ENCODE results near the gene TMEM184C. TPM values are rescaled to one million over a fixed set of nuclear protein-coding genes. Genes with fewer than 3 reads are reported as not detected.
A peak's percentile ranks its signal among the peaks of the same experiment; 100 is the strongest.

The TMEM184C gene
- total RNA-seq, 4 donors from 2014 or later = 17.5 to 24.7 (median 21.3) TPM

DNA sequence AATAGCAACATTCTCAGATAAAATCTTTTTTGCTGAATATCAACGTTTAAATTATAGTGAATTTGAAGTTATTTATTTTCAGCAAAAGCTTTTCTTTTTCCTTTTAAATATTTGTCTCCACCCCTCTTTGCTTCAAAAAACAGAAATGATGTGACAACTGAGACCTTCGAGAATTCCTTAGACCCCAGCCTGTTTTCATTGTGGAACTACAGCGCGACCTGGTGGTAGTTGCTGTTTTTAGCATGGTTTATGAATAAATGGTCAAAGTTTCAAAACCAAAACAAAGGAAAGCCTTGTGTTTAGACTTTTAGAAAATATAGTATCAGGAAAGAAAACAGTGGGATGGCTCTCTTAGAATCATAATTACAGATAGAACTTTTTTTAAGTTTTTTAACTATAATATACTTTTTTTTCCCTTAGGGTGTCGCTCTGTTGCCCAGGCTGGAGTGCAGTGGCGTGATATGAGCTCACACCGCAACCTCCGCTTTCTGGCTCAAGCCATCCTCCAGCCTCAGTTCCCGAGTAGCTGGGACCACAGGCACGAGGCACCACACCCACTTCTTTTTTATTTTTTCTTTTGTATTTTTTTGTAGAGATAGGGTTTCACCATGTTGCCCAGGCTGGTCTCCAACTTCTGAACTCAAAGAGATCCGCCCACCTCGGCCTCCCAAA lies 26.8 kb upstream of the TMEM184C start:
- no peak overlapping the region for H3K4me3 ChIP-seq
- 39 to 48% methylated on average over 11 to 12 of the region's 12 CpGs for WGBS, 2 donors (ENCODE audit: low coverage in 1 of 2)
- H3K9me3 ChIP-seq = no peaks in the 10 kb centered on the region
- H3K27me3 ChIP-seq = no peaks in the 10 kb centered on the region
- peaks cover 0 to 12% (median 0%) of the 10 kb centered on the region in 3 donors for H3K4me1 ChIP-seq
- no peak overlapping the region for H3K27ac ChIP-seq
- no peak for ATAC-seq
- no peak for TF ChIP-seq POLR2A (IDR thresholded peaks at IDR 0.05)
- TF ChIP-seq, protein P1, sequence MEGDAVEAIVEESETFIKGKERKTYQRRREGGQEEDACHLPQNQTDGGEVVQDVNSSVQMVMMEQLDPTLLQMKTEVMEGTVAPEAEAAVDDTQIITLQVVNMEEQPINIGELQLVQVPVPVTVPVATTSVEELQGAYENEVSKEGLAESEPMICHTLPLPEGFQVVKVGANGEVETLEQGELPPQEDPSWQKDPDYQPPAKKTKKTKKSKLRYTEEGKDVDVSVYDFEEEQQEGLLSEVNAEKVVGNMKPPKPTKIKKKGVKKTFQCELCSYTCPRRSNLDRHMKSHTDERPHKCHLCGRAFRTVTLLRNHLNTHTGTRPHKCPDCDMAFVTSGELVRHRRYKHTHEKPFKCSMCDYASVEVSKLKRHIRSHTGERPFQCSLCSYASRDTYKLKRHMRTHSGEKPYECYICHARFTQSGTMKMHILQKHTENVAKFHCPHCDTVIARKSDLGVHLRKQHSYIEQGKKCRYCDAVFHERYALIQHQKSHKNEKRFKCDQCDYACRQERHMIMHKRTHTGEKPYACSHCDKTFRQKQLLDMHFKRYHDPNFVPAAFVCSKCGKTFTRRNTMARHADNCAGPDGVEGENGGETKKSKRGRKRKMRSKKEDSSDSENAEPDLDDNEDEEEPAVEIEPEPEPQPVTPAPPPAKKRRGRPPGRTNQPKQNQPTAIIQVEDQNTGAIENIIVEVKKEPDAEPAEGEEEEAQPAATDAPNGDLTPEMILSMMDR (IDR thresholded peaks at IDR 0.05) = peak; percentile 46 to 79 (median 71)
- no peaks in the 10 kb centered on the region for H3K36me3 ChIP-seq

DNA sequence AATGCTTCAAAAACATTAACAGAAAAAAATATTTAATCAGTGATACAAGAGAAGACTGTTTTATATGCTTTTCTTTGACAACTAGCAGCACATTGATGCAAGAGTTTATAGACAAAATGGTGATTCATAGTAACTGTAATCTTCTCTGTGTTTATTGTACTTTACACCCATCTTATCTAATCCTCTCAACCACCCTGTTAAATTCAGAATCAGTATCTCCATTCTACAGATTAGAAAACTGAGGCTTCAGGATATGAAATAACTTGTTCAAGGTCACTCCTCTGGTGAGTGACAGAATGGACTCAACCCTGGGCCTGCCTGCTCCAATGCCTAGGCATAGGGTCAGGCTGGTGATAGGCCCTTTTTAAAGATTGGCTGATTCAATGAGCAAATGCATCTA lies 26.1 kb upstream of the TMEM184C start:
- Histone ChIP-seq H3K4me3 (no peak overlapping the region), H3K27ac (no peak overlapping the region), H3K27me3 (no peaks in the 10 kb centered on the region), H3K36me3 (no peaks in the 10 kb centered on the region), H3K9me3 (no peaks in the 10 kb centered on the region), H3K4me1 (peaks cover 0 to 12% (median 0%) of the 10 kb centered on the region in 3 donors)
- ATAC-seq = no peak
- TF ChIP-seq POLR2AphosphoS5 (IDR thresholded peaks at IDR 0.05) (no peak), POLR2A (IDR thresholded peaks at IDR 0.05) (no peak)

DNA sequence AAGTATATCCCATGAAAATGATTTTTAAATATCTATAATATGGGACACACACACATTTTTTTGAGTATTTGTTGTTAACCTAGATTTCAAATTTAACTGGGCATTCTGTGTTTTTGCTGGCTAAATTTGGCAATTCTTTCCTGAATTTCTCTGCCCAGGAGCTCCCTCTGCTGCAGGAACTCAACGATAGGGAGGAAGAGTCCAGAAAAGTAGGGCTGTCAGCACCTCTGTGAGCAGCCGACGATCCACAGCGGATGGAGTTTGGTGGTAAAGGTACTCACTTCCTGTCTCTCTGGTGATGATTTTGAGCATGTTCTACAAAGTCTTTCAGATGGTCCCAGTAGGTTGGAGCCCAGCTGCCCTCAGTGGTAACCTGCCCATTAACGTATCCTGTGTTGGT lies 23.1 kb upstream of the TMEM184C start:
- H3K27me3 ChIP-seq = no peaks in the 10 kb centered on the region
- H3K9me3 ChIP-seq = no peaks in the 10 kb centered on the region
- no peak overlapping the region for H3K4me3 ChIP-seq
- 77 to 81% methylated on average over 4 to 5 of the region's 5 CpGs for WGBS, 2 donors (ENCODE audit: low coverage in 1 of 2)
- TF ChIP-seq EP300 (IDR thresholded peaks at IDR 0.05) (no peak), POLR2A (IDR thresholded peaks at IDR 0.05) (no peak), POLR2AphosphoS5 (IDR thresholded peaks at IDR 0.05) (no peak)
- TF ChIP-seq, protein P1 (IDR thresholded peaks at IDR 0.05) = no peak
- H3K27ac ChIP-seq = no peak overlapping the region
- peaks cover 0 to 20% (median 0%) of the 10 kb centered on the region in 3 donors for H3K4me1 ChIP-seq
- no peaks in the 10 kb centered on the region for H3K36me3 ChIP-seq
- no peak for ATAC-seq

DNA sequence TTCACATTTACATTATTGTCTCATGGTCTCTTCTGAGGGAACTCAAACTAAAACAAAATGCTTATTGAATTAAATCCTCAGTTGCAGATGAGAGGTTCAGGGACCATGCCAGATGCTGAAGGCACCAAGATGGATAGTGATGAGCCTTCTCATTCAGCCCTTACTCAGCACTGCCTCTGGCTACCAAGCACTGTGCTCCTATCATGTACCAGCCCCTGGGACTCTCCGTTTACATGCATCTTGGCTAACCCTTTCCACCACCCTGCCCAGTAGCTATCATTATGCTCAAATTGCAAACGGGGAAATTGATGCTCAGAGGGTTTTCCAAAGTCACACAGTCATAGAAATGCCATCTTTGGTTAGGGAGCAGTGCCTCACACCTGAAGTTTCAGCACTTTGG lies 22.6 kb upstream of the TMEM184C start:
- WGBS, 2 donors (ENCODE audit: low coverage in 1 of 2) = 71 to 100% methylated on average over 1 of the region's 2 CpGs
- no peak overlapping the region for H3K27ac ChIP-seq
- H3K9me3 ChIP-seq = no peaks in the 10 kb centered on the region
- TF ChIP-seq, protein P1 (IDR thresholded peaks at IDR 0.05) = no peak
- TF ChIP-seq POLR2AphosphoS5 (IDR thresholded peaks at IDR 0.05) (no peak), POLR2A (IDR thresholded peaks at IDR 0.05) (no peak), EP300 (IDR thresholded peaks at IDR 0.05) (no peak)
- no peak for ATAC-seq
- no peak overlapping the region for H3K4me3 ChIP-seq
- no peaks in the 10 kb centered on the region for H3K27me3 ChIP-seq
- no peaks in the 10 kb centered on the region for H3K36me3 ChIP-seq
- H3K4me1 ChIP-seq = peaks cover 0 to 20% (median 0%) of the 10 kb centered on the region in 3 donors

DNA sequence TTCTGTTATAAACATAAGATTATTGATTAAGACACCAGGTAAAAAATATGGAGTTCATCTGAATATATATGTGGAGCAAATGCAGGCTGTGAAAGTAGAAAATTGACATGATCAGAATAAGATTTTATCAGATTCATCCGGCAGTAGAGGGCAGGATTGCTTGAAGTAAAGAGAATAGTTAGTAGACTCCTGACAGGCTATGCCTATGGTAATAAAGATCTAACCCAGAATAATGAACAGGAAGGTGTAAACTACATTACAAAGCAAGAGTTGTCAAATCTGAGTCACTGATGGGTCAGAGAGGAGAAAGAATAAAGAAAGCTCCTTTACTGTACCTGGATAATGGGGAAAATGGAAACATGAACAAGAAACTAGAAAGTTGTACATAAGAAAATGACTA lies 20.8 kb upstream of the TMEM184C start:
- H3K36me3 ChIP-seq = no peaks in the 10 kb centered on the region
- no peak overlapping the region for H3K27ac ChIP-seq
- ATAC-seq = no peak
- TF ChIP-seq, protein P1 (IDR thresholded peaks at IDR 0.05) = no peak
- TF ChIP-seq POLR2A (IDR thresholded peaks at IDR 0.05) = no peak
- no peak for TF ChIP-seq POLR2AphosphoS5 (IDR thresholded peaks at IDR 0.05)
- TF ChIP-seq EP300 (IDR thresholded peaks at IDR 0.05) = no peak
- no peaks in the 10 kb centered on the region for H3K27me3 ChIP-seq
- no peak overlapping the region for H3K4me3 ChIP-seq
- 54 to 86% methylated on average over 1 of the region's 1 CpG for whole genome bisulfite sequencing, 2 donors (ENCODE audit: low coverage in 1 of 2)
- no peaks in the 10 kb centered on the region for H3K9me3 ChIP-seq
- peaks cover 0 to 8% (median 0%) of the 10 kb centered on the region in 3 donors for H3K4me1 ChIP-seq
